Ascending aorta (tissue), 2 donors: ENCODE measurements around the gene PDLIM1. TPM values are rescaled to one million over a fixed set of nuclear protein-coding genes. Genes with fewer than 3 reads are reported as not detected.
"Not testable (repeated sequence)": the region's sequence is repeated elsewhere in the genome, so short reads cannot be mapped to it uniquely, and the experiment has no call there.

ENCODE experiments used
- DNase-seq, 2 donors: peaks; one replicate each; pipeline ENCODE4 v3.0.0-alpha.2; 2019; ENCODE audit warnings: low spot score in 2 of 2
- H3K27ac ChIP-seq, 2 donors: fragments of 200-600 bp; sonication (generic); one replicate each; pipeline ENCODE4 v1.5.1; 2016 to 2017; ENCODE audit warnings: mild to moderate bottlenecking in 1 of 2
- H3K27me3 ChIP-seq: fragments of 200-600 bp; sonication (generic); one replicate; pipeline ENCODE4 v1.5.1; 2017
- H3K36me3 ChIP-seq, 2 donors: fragments of 200-600 bp; sonication (generic); one replicate each; pipeline ENCODE4 v1.5.1; 2016
- H3K4me1 ChIP-seq, 2 donors: fragments of 200-600 bp; sonication (generic); one replicate each; pipeline ENCODE4 v1.5.1; 2016 to 2017; ENCODE audit warnings: mild to moderate bottlenecking in 1 of 2
- H3K4me3 ChIP-seq, 2 donors: fragments of 200-600 bp; sonication (generic); one replicate each; pipeline ENCODE4 v1.5.1; 2016 to 2017; ENCODE audit warnings: mild to moderate bottlenecking in 1 of 2
- H3K9me3 ChIP-seq, 2 donors: fragments of 200-600 bp; sonication (generic); one replicate each; pipeline ENCODE4 v1.5.1; 2016
- CTCF ChIP-seq, 3 experiments: fragments of 200-600 bp in 2 of 3; fragments of 450-650 bp in 1 of 3; sonication (generic) in 2 of 3; IDR thresholded peaks; one replicate each; pipeline ENCODE4 v1.5.1; 2016 to 2019; ENCODE audit warnings: antibody characterized with exemption in 3 of 3, mild to moderate bottlenecking in 1 of 3, moderate library complexity in 1 of 3
- intact Hi-C: fragments of 100-400 bp; cut with DNase I; formaldehyde crosslinking; loops from one replicate; pipeline ENCODE4 v1.15.1; 2023
- total RNA-seq: library from RNA; depleted of rRNA; stranded (reverse); fragments of >200 nt; gene quantifications from one replicate; pipeline ENCODE4 v1.1.0, GENCODE V29; 2016

PDLIM1 gene
- total RNA-seq, 1 donor from 2014 or later: 191 TPM

- no peak for TF ChIP-seq CTCF (IDR thresholded peaks at IDR 0.05)
- peaks cover 0 to 14% of the 10 kb centered on the region in 2 donors for H3K4me1 ChIP-seq
- intact Hi-C loops: no loop called here
- no peak overlapping the region for H3K27ac ChIP-seq
- H3K36me3 ChIP-seq: no peaks in the 10 kb centered on the region
- H3K27me3 ChIP-seq: no peaks in the 10 kb centered on the region
- no peak for DNase-seq
- no peak overlapping the region for H3K4me3 ChIP-seq
- H3K9me3 ChIP-seq: no peaks in the 10 kb centered on the region
Observed at GRCh38 chr10:95214793-95215192, 76.0 kb downstream of the PDLIM1 start.

- intact Hi-C loops: no loop called here
- H3K27ac ChIP-seq: no peak overlapping the region
- DNase-seq: no peak
- H3K4me3 ChIP-seq: no peak overlapping the region
- TF ChIP-seq CTCF (IDR thresholded peaks at IDR 0.05): no peak
- no peaks in the 10 kb centered on the region for H3K36me3 ChIP-seq
- no peaks in the 10 kb centered on the region for H3K9me3 ChIP-seq
- H3K27me3 ChIP-seq: no peaks in the 10 kb centered on the region
- H3K4me1 ChIP-seq: peaks cover 0 to 14% of the 10 kb centered on the region in 2 donors
Observed at GRCh38 chr10:95214369-95214768, 76.4 kb downstream of the PDLIM1 start.

- Histone ChIP-seq H3K36me3 (no peaks in the 10 kb centered on the region), H3K27me3 (no peaks in the 10 kb centered on the region), H3K4me3 (no peak overlapping the region), H3K4me1 (peaks cover 0 to under 1% of the 10 kb centered on the region in 2 donors), H3K27ac (no peak overlapping the region), H3K9me3 (no peaks in the 10 kb centered on the region)
- intact Hi-C loops: no loop called here
- no peak for TF ChIP-seq CTCF (IDR thresholded peaks at IDR 0.05)
- DNase-seq: no peak
Observed at GRCh38 chr10:95211606-95212279, 79.1 kb downstream of the PDLIM1 start.

- no peaks in the 10 kb centered on the region for H3K27me3 ChIP-seq
- intact Hi-C loops: loop anchor here (2.0 kb wide), 1 partner anchor 33 kb away; no protein-coding TSS in a partner anchor
- no peak overlapping the region for H3K27ac ChIP-seq
- no peak overlapping the region for H3K4me3 ChIP-seq
- no peaks in the 10 kb centered on the region for H3K4me1 ChIP-seq
- H3K9me3 ChIP-seq: no peaks in the 10 kb centered on the region
- no peak for TF ChIP-seq CTCF (IDR thresholded peaks at IDR 0.05)
- no peak for DNase-seq
- H3K36me3 ChIP-seq: no peaks in the 10 kb centered on the region
Observed at GRCh38 chr10:95209509-95210127, 81.2 kb downstream of the PDLIM1 start.

GRCh38 chr10:95208702-95209391 is 82.0 kb downstream of the PDLIM1 start:
- peak in 1 of 3 experiments; percentile 44 for TF ChIP-seq CTCF (IDR thresholded peaks at IDR 0.05)

GRCh38 chr10:95202865-95203264 is 87.9 kb downstream of the PDLIM1 start:
- H3K4me3 ChIP-seq, H3K4me1 ChIP-seq, H3K27ac ChIP-seq, DNase-seq, intact Hi-C loops, H3K36me3 ChIP-seq, H3K27me3 ChIP-seq, H3K9me3 ChIP-seq: not testable (repeated sequence)

More at GRCh38 chr10:95208702-95209391, 82.0 kb downstream of the PDLIM1 start:
- no peak for DNase-seq
- no peak overlapping the region for H3K27ac ChIP-seq
- H3K9me3 ChIP-seq: no peaks in the 10 kb centered on the region
- H3K36me3 ChIP-seq: no peaks in the 10 kb centered on the region
- H3K4me3 ChIP-seq: no peak overlapping the region
- no peaks in the 10 kb centered on the region for H3K4me1 ChIP-seq
- intact Hi-C loops: loop anchor here (2.0 kb wide), 1 partner anchor 34 kb away; no protein-coding TSS in a partner anchor
- H3K27me3 ChIP-seq: no peaks in the 10 kb centered on the region
